Osteocyte (in vitro differentiated cells): ENCODE data around the gene DBNDD1. TPM values are rescaled to one million over a fixed set of nuclear protein-coding genes. Genes with fewer than 3 reads are reported as not detected.
"Not testable (repeated sequence)": the region's sequence is repeated elsewhere in the genome, so short reads cannot be mapped to it uniquely, and the experiment has no call there.

Experiments used
- DNase-seq: peaks from one replicate; pipeline ENCODE4 v3.0.0; 2021; ENCODE audit warnings: mixed read lengths; ENCODE audit not compliant: unreplicated experiment; ENCODE audit errors: extremely low spot score
- H3K27ac Mint-ChIP-seq: one replicate; pipeline ENCODE4 v1.8.0; 2021; ENCODE audit warnings: mild to moderate bottlenecking, mixed read lengths; ENCODE audit not compliant: unreplicated experiment
- H3K27me3 Mint-ChIP-seq: one replicate; pipeline ENCODE4 v1.8.0; 2021; ENCODE audit warnings: mixed read lengths; ENCODE audit not compliant: unreplicated experiment
- H3K36me3 Mint-ChIP-seq: one replicate; pipeline ENCODE4 v1.8.0; 2021; ENCODE audit warnings: mixed read lengths; ENCODE audit not compliant: unreplicated experiment
- H3K4me1 Mint-ChIP-seq: one replicate; pipeline ENCODE4 v1.8.0; 2021; ENCODE audit warnings: mixed read lengths; ENCODE audit not compliant: unreplicated experiment
- H3K4me3 Mint-ChIP-seq: one replicate; pipeline ENCODE4 v1.8.0; 2021; ENCODE audit warnings: mild to moderate bottlenecking, moderate library complexity, mixed read lengths; ENCODE audit not compliant: unreplicated experiment
- H3K9me3 Mint-ChIP-seq: one replicate; pipeline ENCODE4 v1.8.0; 2021; ENCODE audit warnings: mixed read lengths; ENCODE audit not compliant: unreplicated experiment
- CTCF ChIP-seq: fragments of 200-600 bp; sonication (generic); IDR thresholded peaks from 2 replicates; pipeline ENCODE4 v1.5.0; 2021; ENCODE audit warnings: antibody characterized with exemption, mild to moderate bottlenecking, moderate library complexity
- total RNA-seq: library from RNA; stranded (reverse); gene quantifications from 2 replicates; pipeline ENCODE4 v1.2.1, GENCODE V29; 2021

The DBNDD1 gene
- total RNA-seq, 1 donor from 2014 or later: 0.78 TPM

GRCh38 chr16:89969741-89970410, 49.4 kb downstream of the DBNDD1 start:
- no peak overlapping the region for H3K27ac Mint-ChIP-seq

GRCh38 chr16:89968074-89968473, 51.2 kb downstream of the DBNDD1 start:
- not testable (repeated sequence) for H3K4me1 Mint-ChIP-seq, H3K9me3 Mint-ChIP-seq, H3K27ac Mint-ChIP-seq, DNase-seq, H3K27me3 Mint-ChIP-seq, H3K36me3 Mint-ChIP-seq, H3K4me3 Mint-ChIP-seq

More at GRCh38 chr16:89969741-89970410, 49.4 kb downstream of the DBNDD1 start:
- peaks cover 15% of the 10 kb centered on the region for H3K4me1 Mint-ChIP-seq
- peaks cover 3% of the 10 kb centered on the region for H3K36me3 Mint-ChIP-seq
- no peaks in the 10 kb centered on the region for H3K27me3 Mint-ChIP-seq
- no peak for DNase-seq
- TF ChIP-seq CTCF: no peak
- H3K9me3 Mint-ChIP-seq: no peaks in the 10 kb centered on the region
- no peak overlapping the region for H3K4me3 Mint-ChIP-seq

- H3K27me3 Mint-ChIP-seq, H3K27ac Mint-ChIP-seq, H3K9me3 Mint-ChIP-seq, DNase-seq, H3K4me3 Mint-ChIP-seq, H3K36me3 Mint-ChIP-seq, H3K4me1 Mint-ChIP-seq: not testable (repeated sequence)
Observed at GRCh38 chr16:89967436-89967835, 51.8 kb downstream of the DBNDD1 start.

GRCh38 chr16:89966756-89967155, 52.5 kb downstream of the DBNDD1 start:
- Mint-ChIP-seq H3K9me3 (no peaks in the 10 kb centered on the region), H3K36me3 (peaks cover 5% of the 10 kb centered on the region), H3K27ac (no peak overlapping the region), H3K4me3 (no peak overlapping the region), H3K4me1 (no peaks in the 10 kb centered on the region), H3K27me3 (no peaks in the 10 kb centered on the region)
- no peak for DNase-seq
- no peak for TF ChIP-seq CTCF

GRCh38 chr16:89965447-89966225, 53.6 kb downstream of the DBNDD1 start:
- H3K36me3 Mint-ChIP-seq: peaks cover 5% of the 10 kb centered on the region
- no peak overlapping the region for H3K4me3 Mint-ChIP-seq
- no peak for DNase-seq
- no peaks in the 10 kb centered on the region for H3K27me3 Mint-ChIP-seq
- no peak overlapping the region for H3K27ac Mint-ChIP-seq
- H3K4me1 Mint-ChIP-seq: no peaks in the 10 kb centered on the region
- no peaks in the 10 kb centered on the region for H3K9me3 Mint-ChIP-seq
- no peak for TF ChIP-seq CTCF

GRCh38 chr16:89964201-89964600, 55.1 kb downstream of the DBNDD1 start:
- H3K9me3 Mint-ChIP-seq: no peaks in the 10 kb centered on the region
- DNase-seq: no peak
- H3K4me3 Mint-ChIP-seq: no peak overlapping the region
- H3K27me3 Mint-ChIP-seq: no peaks in the 10 kb centered on the region
- TF ChIP-seq CTCF: no peak
- no peaks in the 10 kb centered on the region for H3K4me1 Mint-ChIP-seq
- H3K36me3 Mint-ChIP-seq: peaks cover 12% of the 10 kb centered on the region
- H3K27ac Mint-ChIP-seq: no peak overlapping the region
